Fibroblast of mammary gland (primary cell): ENCODE data around the gene DAB2.

Source experiments
- DNase-seq: peaks from one replicate; pipeline ENCODE4 v3.0.0-alpha.2; 2010; ENCODE audit warnings: low read depth
- H3K4me3 ChIP-seq: 2 replicates; pipeline ENCODE4 v1.5.1; 2011; ENCODE audit warnings: low read depth, mild to moderate bottlenecking, low read length, moderate library complexity; ENCODE audit not compliant: control insufficient read depth
- CTCF ChIP-seq: conservative IDR thresholded peaks from 2 replicates; pipeline ENCODE4 v1.5.1; 2011; ENCODE audit warnings: low read depth, low read length, inconsistent platforms; ENCODE audit not compliant: control insufficient read depth, insufficient read depth

DAB2 gene

DNA sequence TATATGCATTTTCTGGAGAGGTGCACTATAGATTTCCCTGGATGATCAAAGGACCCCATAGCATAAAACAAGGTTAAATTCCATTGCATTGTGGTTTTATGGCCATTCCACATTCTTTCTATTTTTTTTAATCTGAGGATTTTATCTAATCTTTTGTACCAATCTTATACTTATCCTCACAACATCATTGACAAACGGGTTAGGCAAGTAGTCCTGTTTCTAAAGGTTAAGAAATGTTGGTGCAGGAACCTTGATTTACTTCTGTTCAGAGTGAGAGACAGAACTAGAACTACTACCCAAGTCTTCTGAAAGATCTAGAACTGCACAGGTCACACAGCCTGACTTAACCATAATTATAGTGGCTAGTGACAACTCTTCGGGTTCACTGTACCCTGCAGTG is 5.7 kb upstream of the DAB2 start:
- DNase-seq: no peak
- H3K4me3 ChIP-seq: no peak overlapping the region
- TF ChIP-seq CTCF: no peak

- DNase-seq: no peak
- TF ChIP-seq CTCF: no peak
These were observed 3.9 kb upstream of the DAB2 start for GRCh38 chr5:39428640-39429039.

GRCh38 chr5:39427633-39428032 is 2.9 kb upstream of the DAB2 start:
- DNase-seq: no peak
- H3K4me3 ChIP-seq: no peak overlapping the region
- no peak for TF ChIP-seq CTCF

More at GRCh38 chr5:39428640-39429039, 3.9 kb upstream of the DAB2 start:
- H3K4me3 ChIP-seq: no peak overlapping the region

DNA sequence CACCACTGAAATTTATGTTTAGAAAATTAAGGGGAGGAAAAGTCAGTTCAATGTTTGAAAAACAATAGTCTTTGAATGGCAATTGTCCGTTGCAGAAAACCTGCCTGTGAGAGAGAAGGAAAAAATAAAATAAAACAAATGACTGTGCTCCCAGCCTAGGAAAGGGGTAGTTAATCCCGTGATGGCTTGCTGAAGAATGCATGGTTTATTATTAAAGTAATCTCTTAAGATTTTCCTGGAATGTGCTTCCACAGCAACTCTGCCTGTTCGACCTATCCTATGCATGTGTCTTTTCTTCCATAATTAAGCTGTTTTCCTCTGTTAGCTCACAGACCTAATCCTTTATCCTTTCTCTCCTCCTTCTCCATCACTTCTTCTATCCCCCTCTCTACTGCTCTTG is 2.4 kb upstream of the DAB2 start:
- TF ChIP-seq CTCF: no peak
- no peak for DNase-seq
- no peak overlapping the region for H3K4me3 ChIP-seq

GRCh38 chr5:39426746-39427105 is 1.9 kb upstream of the DAB2 start:
- TF ChIP-seq CTCF: no peak
- H3K4me3 ChIP-seq: no peak overlapping the region
- no peak for DNase-seq

DNA sequence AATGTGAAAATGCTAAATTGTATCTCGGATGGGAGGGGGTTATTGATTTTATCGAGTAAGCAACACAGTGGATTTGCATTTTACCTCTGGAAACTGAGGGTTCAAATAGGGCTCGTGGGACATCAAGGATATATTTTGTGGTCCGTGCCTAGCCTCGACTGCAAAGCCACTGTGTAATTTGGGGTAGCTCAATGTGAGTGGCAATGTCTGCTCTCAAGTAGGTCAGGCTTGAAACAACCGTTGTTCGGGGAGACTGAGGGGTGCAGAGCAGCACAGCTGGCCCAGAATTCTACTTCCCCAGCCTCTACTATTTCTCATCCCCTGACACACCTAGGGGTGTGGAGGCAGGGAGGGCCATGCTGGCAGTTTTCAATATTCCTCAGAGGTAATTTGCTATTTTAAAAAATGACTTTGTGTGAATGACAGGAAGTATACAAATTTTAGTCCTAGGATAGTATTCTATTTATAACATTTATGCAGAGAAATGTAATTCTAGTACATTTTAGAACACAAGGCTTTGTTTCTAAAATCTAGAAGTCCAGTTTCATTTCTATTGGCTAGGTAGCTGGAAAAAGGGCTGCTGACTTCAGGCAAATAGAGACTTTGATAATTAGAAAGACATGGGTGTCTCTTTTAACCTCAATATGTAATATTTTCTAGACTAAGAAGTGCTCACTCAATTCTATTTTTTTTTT is 1.4 kb upstream of the DAB2 start:
- TF ChIP-seq CTCF: no peak
- H3K4me3 ChIP-seq: no peak overlapping the region
- DNase-seq: no peak

GRCh38 chr5:39423331-39423751 is 1.4 kb downstream of the DAB2 start:
- TF ChIP-seq CTCF: no peak
- peak overlapping the region; percentile 95 for H3K4me3 ChIP-seq
- peak; percentile 30 for DNase-seq
